Esophagus muscularis mucosa (tissue), 4 donors: ENCODE measurements around the gene EFTUD2. TPM values are rescaled to one million over a fixed set of nuclear protein-coding genes. Genes with fewer than 3 reads are reported as not detected.
A peak's percentile ranks its signal among the peaks of the same experiment; 100 is the strongest.

ENCODE experiments used
- DNase-seq: peaks from one replicate; pipeline ENCODE4 v3.0.0-alpha.2; 2017; ENCODE audit errors: extremely low spot score
- H3K27ac ChIP-seq, 4 donors: fragments of 200-600 bp; sonication (generic); replicated peaks in 1 of 4; 1 replicate in 3 of 4; 2 replicates in 1 of 4; pipeline ENCODE4 v1.5.1; 2016 to 2019; ENCODE audit warnings: mild to moderate bottlenecking in 1 of 4
- H3K27me3 ChIP-seq, 4 donors: fragments of 200-600 bp; sonication (generic); one replicate each; pipeline versions ENCODE4 v1.5.1 to v1.6.0; 2016 to 2019
- H3K36me3 ChIP-seq, 4 donors: fragments of 200-600 bp; sonication (generic); one replicate each; pipeline ENCODE4 v1.5.1; 2016 to 2019
- H3K4me1 ChIP-seq, 4 donors: fragments of 200-600 bp; sonication (generic); one replicate each; pipeline ENCODE4 v1.5.1; 2016 to 2019
- H3K4me3 ChIP-seq, 4 donors: fragments of 200-600 bp; sonication (generic); 1 replicate in 2 of 4; 2 replicates in 2 of 4; pipeline ENCODE4 v1.5.1; 2016 to 2019; ENCODE audit warnings: mild to moderate bottlenecking in 4 of 4, moderate library complexity in 1 of 4
- H3K9me3 ChIP-seq, 4 donors: fragments of 200-600 bp; sonication (generic); 1 replicate in 3 of 4; 2 replicates in 1 of 4; pipeline ENCODE4 v1.5.1; 2016 to 2019
- CTCF ChIP-seq, 3 experiments: fragments of 200-600 bp in 2 of 3; fragments of 450-650 bp in 1 of 3; sonication (generic) in 2 of 3; IDR thresholded peaks; one replicate each; pipeline ENCODE4 v1.5.1; 2017 to 2019; ENCODE audit warnings: antibody characterized with exemption in 3 of 3, mild to moderate bottlenecking in 2 of 3, moderate library complexity in 1 of 3
- EP300 ChIP-seq: sonication (generic); formaldehyde crosslinking; IDR thresholded peaks from one replicate; pipeline ENCODE4 v1.6.1; 2017; ENCODE audit warnings: antibody characterized with exemption
- POLR2A ChIP-seq: fragments of 450-650 bp; IDR thresholded peaks from one replicate; pipeline ENCODE4 v1.6.1; 2017; ENCODE audit warnings: antibody characterized with exemption, moderate library complexity, mild to moderate bottlenecking, low read depth
- POLR2AphosphoS5 ChIP-seq, 2 donors: sonication (generic); formaldehyde crosslinking; IDR thresholded peaks; one replicate each; pipeline ENCODE4 v1.6.1; 2017; ENCODE audit warnings: antibody characterized with exemption in 2 of 2
- WGBS: methylation state at CpG from one replicate; pipeline ENCODE4 v1.1.5; 2018; 5-methylcytosine and 5-hydroxymethylcytosine counted together
- intact Hi-C: fragments of 100-400 bp; cut with DNase I; formaldehyde crosslinking; loops from one replicate; pipeline ENCODE4 v1.15.1; 2023
- total RNA-seq, 4 donors: library from RNA; depleted of rRNA; stranded (reverse); fragments of >200 nt; gene quantifications; one replicate each; pipeline versions ENCODE4 v1.1.0 to v1.2.1, GENCODE V29; 2016

EFTUD2 gene
- total RNA-seq, 4 donors from 2014 or later, result 46.0 to 49.7 (median 48.3) TPM

GRCh38 chr17:44915321-44915726 is 16.1 kb upstream of the EFTUD2 start, which contains the start of gene GFAP:
GFAP (minus strand) TSS chr17:44915500; CDS start chr17:44915486, 14 bp downstream.
- Histone ChIP-seq H3K27ac (peak within 1 kb of the TSS; percentile 42 to 70 (median 59)), H3K9me3 (no peaks in the 10 kb centered on the region), H3K36me3 (no peaks in the 10 kb centered on the region), H3K27me3 (peaks cover 0 to 19% (median 3%) of the 10 kb centered on the region in 4 donors), H3K4me3 (no peak within 1 kb of the TSS), H3K4me1 (peaks cover 25 to 41% (median 34%) of the 10 kb centered on the region in 4 donors)
- intact Hi-C loops, result no loop called here
- WGBS, result 88% methylated on average over 4 of the region's 17 CpGs
- TF ChIP-seq CTCF (IDR thresholded peaks at IDR 0.05) (no peak), EP300 (no peak), POLR2A (no peak), POLR2AphosphoS5 (IDR thresholded peaks at IDR 0.05) (no peak)
- DNase-seq, result no peak

GRCh38 chr17:44914698-44915271 is 15.5 kb upstream of the EFTUD2 start:
- DNase-seq, result no peak
- Histone ChIP-seq H3K9me3 (no peaks in the 10 kb centered on the region), H3K4me3 (no peak overlapping the region), H3K4me1 (peaks cover 25 to 35% (median 30%) of the 10 kb centered on the region in 4 donors), H3K27ac (no peak overlapping the region), H3K27me3 (peaks cover 0 to 23% (median 3%) of the 10 kb centered on the region in 4 donors), H3K36me3 (no peaks in the 10 kb centered on the region)
- TF ChIP-seq POLR2A (no peak), CTCF (IDR thresholded peaks at IDR 0.05) (no peak), POLR2AphosphoS5 (IDR thresholded peaks at IDR 0.05) (no peak), EP300 (no peak)
- WGBS, result 94% methylated on average over 2 of the region's 19 CpGs
- intact Hi-C loops, result no loop called here

GRCh38 chr17:44914148-44914547 is 14.9 kb upstream of the EFTUD2 start:
- DNase-seq, result no peak
- Histone ChIP-seq H3K27ac (no peak overlapping the region), H3K27me3 (peaks cover 0 to 23% (median 3%) of the 10 kb centered on the region in 4 donors), H3K36me3 (no peaks in the 10 kb centered on the region), H3K9me3 (no peaks in the 10 kb centered on the region), H3K4me1 (peaks cover 25 to 33% (median 29%) of the 10 kb centered on the region in 4 donors), H3K4me3 (no peak overlapping the region)
- no peak for TF ChIP-seq CTCF (IDR thresholded peaks at IDR 0.05)
- TF ChIP-seq POLR2A, result no peak
- no peak for TF ChIP-seq POLR2AphosphoS5 (IDR thresholded peaks at IDR 0.05)
- TF ChIP-seq EP300, result no peak
- intact Hi-C loops, result no loop called here
- WGBS, result 82% methylated on average over 4 of the region's 4 CpGs

- Histone ChIP-seq H3K4me3 (no peak overlapping the region), H3K4me1 (peaks cover 25 to 33% (median 29%) of the 10 kb centered on the region in 4 donors), H3K9me3 (no peaks in the 10 kb centered on the region), H3K27me3 (peaks cover 0 to 23% (median 3%) of the 10 kb centered on the region in 4 donors), H3K27ac (no peak overlapping the region), H3K36me3 (no peaks in the 10 kb centered on the region)
- TF ChIP-seq CTCF (IDR thresholded peaks at IDR 0.05) (no peak), POLR2AphosphoS5 (IDR thresholded peaks at IDR 0.05) (no peak), POLR2A (no peak), EP300 (no peak)
- 61% methylated on average over 6 of the region's 6 CpGs for WGBS
- intact Hi-C loops, result no loop called here
- DNase-seq, result no peak
These were observed 14.4 kb upstream of the EFTUD2 start for GRCh38 chr17:44913676-44914075.
